SIG-M5 treated with dmso at 0.1 percent for 504 hours (cell line): Measurements from ENCODE around the gene ABCA13.
"Not testable (repeated sequence)": the region's sequence is repeated elsewhere in the genome, so short reads cannot be mapped to it uniquely, and the experiment has no call there.

Experiments used
- DNase-seq: peaks from one replicate; lab custom pipeline; 2025; ENCODE audit not compliant: unreplicated experiment; lab: John Stamatoyannopoulos, UW

ABCA13 gene

DNA sequence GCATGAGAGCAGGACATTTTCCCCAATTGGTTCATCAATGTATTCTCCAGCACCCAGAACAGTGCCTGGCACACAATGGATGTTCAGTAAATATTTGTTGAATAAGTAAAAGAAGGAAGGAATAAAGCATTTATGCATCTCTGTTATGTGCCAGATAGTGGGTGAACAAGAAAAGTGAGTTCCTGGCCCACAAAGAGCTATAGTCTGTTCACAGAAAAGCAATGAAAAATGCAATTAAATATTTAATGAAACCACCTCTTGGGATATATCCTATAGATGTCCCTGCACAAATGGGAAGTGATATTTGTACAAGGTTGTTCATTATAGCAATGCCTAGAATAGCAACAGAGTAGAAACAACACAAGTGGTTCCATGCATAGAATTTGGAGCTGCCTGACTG lies 2.1 kb downstream of the ABCA13 start:
- DNase-seq, result no peak

DNA sequence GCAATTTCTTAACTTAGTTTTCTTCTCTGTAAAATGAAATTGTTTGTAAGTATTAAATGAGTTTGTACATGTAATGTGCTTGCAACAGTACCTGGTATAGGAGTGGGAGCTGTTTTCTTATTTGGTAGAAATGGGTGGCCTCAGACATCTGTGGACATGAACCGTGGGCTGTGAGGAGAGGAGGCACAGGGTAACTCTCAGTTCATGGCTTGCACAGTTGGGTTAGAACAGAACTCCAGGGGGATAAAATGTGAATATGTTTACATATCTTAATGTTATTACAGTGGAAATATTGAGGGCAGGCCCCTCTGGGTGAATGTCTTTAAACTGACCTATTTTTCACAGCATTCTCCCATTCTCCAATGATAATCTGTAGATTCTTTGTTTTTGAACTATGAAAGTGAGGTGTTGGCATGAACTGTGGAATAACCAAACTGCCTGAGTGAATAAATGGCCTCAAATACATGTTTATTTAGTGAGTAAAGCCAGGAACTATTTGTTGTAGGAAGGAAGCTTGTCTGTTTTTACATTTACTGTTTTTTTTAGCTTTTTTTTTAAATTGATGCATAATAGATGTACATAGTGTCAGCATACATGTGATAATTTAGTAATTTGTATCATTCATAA lies 2.6 kb downstream of the ABCA13 start:
- no peak for DNase-seq

DNA sequence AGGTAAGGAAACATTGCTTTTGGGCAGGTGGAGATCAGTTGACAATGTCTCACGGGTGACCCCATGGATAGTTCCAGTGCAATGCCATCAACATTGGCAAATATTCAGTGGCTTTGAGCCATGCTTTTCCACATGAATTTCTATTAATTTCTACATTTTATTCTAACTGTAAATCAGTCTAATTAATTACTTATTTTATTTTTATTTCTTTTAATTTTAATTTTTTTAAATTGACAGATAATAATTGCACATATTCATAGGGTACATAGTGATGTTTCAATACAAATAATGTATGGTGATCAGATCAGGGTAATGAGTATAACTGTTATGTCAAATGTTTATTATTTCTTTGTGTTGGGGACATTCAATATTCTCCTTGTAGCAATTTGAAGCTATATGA lies 3.8 kb downstream of the ABCA13 start:
- DNase-seq, result no peak

DNA sequence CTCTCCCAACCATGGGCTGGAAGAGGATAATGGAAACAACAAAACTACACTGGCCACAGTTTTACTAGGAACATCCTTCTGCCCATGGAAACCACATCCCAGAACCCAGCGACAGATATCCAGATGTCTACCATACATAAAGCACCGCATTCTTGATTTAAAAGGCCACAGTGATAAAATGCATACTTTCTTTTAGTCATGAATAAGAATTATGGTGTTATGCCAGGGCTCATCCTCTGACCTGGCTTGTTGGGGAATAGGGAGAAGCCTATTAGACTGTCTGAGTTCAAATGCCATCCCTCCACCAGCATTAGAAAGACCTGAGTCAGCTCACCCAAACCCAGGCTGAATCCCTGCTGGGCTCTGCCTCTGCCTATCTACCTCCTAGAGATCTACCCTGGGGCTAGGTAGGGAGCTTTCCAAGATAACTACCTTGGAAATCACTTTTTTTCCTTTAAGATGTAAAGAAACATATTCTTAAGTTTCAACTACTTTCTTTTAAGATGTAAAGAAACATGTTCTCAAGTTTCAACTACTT lies 5.2 kb downstream of the ABCA13 start:
- no peak for DNase-seq

DNA sequence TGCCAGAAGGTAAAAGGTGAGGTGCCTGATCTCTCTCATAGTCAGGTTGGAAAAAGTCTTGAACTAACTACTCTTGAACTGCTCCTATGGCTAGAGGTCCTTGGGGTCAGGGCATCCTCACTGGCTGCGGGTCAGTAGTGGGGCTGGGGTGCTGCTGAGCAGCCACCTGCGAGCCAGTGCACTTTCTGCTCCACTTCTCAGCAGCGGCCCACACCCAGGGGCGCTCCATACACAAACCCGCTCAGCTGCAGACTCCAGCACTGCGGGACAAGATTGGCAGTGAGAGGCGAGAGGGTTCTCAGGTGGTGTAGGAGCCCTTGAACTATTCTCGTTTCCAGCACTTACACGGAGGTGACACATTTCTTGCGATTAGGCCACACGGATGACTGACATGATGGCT lies 6.0 kb downstream of the ABCA13 start:
- no peak for DNase-seq

DNA sequence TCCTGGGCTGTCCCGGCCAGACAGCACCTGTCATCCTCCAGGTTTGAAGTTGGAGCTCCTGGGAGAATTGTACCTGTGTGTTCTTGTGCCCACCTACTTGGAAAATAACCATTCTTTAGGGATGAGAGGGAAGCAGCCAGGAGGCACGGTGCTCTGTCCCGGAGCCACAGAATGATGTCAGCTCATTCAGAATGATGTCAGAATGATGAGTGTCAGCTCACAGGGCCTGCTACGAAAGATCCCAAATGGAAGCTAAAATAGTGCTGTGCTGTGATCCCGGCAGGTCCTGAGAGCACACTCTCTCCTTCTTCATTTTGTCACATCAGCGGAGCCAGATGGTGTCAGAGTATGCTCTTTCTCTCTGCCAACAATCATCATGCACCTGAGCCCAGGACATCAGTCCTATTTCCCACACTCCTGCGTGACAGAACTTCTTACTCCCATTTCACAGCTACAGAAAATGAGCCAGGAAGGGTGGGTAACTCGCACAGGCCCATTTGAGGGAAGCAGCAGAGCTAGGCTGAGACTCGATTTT lies 8.3 kb downstream of the ABCA13 start:
- DNase-seq, result no peak

DNA sequence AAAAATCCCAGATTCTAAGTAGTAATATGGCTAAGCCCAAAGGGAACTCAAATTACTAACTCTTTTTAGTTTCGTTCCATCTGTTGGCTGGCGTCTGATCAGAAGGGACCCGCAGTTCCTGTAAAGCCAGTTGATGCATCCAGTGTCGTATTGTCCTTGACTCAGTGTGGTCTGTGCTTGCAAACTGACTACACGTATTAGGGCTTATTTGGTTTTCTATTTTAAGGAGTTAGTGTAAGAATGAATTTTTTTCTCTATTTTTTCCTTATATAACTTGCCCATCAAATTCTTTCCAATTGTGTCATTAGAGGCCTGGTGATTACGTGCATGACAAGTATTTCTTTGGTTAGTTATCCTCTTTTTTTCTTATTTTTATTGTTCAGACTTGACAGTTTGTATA lies 9.7 kb downstream of the ABCA13 start:
- no peak for DNase-seq

DNA sequence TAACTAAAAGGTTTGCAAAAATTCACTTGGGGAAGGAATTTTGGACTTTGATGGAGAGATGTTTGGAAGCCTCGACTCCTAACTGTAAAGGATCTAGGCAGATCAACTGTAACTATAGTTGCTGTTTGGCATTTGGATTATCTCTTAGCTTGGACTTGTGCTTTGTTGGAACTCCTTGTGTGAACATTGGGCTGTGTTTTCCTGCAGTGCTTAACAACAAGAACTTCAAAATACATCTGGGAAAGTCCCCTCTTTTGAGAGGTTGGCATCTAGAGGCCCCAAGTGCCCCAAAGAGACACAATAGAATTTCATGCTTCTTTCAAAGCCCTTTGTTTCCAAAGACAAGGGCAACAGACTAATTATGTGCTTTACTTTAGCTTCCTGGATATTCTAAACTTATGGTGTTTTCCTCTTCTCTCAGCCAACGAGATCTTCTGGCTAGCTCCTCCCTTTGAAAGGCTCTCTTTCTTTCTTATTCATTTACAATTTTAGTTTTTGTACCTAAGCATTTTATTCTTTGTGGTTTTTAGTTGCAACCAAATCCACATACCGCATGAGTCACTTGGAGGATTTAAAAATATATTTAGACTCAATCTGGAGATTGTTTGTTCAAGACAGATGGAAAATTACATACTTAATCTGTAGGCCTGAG lies 11.6 kb downstream of the ABCA13 start:
- no peak for DNase-seq

DNA sequence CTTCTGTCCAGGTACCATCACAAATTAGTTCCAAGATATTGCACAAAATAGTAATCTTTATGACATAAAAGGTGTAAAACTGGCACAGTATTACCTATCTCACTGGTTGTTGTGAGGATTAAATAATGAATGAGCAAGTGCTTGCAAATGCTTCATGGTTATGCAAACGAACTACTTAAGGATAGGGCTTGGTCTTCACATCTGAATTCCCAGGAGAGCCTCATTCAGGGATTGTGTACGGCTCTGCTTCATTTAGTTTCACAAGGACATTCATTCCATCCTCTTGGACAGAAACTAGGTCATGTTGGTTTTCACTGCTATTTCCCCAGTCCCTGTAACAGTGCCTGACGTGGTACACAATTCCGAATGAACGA lies 12.1 kb downstream of the ABCA13 start:
- DNase-seq, result no peak

DNA sequence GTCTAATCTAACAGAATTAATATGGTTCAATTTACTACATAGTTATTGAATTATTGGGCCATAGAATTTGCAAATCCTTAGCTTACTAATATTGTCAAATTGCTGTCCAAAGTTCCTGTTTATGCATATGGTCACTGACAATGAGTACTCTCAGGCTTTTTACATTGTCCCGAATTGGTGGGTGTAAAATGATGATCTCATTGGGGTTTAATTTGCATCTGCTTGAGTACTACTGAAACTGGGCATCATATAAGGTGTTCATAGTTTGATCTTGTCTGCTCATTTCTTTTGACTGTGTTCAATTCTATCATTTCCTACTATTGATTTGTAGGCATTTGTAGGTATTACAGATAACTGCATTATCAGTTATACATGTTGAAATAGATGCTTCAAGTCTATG lies 12.7 kb downstream of the ABCA13 start:
- DNase-seq, result no peak

DNA sequence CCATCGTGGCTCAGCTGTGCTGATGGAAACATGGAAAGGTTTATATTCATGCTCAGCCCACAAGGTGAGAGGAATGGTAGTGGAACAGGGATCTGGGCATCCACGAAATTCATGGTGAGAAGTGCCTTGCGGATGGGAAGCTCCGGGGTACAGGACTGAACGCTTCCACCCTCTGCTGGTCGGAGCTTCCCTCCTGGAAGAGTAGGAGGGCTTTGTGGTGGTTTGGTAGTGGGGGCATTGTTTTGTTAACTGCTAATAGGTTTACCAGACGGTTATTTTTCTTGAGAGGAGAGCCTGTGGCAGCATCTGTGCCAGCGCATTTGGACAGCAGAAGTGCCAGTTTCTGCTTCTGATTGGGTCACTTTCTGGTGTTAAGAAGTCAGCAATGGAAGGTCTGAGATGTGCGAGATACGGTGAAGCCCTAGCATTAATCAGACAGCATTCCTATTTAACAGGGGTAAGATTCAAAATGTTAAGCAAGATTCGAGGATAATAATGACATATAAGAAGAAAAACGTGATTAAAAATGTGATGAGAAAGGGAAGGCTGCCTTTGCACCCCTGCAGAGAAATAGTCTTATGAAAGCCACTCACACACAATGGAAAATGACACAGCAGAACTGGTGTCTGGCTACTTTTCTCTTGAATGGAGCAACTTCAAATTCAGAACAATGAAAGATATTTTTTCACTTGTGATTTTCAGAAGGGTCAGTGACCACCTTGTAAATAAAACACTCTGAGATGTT lies 17.7 kb downstream of the ABCA13 start:
- no peak for DNase-seq

DNA sequence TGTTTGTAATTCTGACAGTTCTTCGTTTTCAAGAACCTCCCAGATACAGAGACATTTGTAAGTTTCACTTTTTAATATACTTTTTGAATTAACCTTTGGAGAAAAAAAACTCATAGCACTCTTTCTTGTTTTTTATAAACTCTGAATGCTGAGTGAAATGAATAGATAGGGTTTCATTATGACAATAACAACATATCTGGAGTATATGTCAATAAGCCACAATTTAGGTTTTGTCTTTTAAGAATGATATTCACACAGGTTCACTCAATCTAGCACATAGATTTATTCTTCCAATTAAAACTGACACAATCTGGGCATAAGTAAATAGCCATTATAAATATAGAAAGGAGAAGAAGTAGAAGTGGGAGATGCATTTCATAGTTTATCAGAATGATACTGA lies 21.7 kb downstream of the ABCA13 start:
- no peak for DNase-seq

DNA sequence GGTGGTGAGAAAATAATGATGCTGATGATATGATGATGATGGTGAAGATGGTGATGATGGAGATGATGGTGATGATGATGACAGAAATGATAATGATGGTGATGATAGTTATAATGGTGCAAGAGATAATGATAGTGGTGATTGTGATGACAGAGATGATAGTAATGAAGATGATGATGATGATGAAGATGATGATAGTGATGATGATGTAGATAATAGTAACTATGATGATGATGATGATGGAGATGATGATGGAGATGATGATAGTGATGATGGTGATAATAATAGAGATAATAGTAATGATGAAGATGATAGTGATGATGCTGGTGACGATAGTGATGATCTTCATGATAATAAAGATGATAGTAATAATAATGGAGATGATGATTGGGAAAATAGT lies 22.2 kb downstream of the ABCA13 start:
- DNase-seq, result no peak

DNA sequence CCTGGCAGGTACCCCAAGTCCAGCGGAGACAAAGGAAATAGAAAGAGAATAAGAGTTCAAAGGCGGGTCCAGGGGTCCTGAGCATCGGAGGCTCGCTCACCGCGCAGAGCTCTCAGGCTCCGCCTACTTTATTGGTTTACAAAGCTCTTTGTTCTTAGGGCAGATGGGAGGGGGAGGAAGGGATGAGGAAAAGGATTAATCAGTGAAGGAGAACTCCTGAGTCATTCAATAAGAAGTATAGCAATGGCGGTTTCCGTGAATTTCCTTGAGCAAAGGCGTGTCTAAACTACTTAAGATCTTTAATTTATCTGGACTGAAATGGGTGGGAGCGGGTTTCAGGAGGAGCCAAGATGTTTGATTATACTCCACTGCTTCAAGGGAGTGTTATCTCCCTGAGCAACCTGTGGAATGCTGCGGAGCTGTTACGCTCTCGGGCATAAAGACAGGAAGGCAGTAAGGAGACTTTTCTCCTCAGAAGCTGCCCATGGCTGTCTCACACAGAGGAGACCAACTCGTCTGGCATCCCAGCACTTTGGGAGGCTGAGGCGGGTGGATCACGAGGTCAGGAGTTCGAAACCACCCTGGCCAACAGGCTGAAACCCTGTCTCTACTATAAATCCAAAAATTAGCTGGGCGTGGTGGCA lies 29.8 kb downstream of the ABCA13 start:
- not testable (repeated sequence) for DNase-seq

DNA sequence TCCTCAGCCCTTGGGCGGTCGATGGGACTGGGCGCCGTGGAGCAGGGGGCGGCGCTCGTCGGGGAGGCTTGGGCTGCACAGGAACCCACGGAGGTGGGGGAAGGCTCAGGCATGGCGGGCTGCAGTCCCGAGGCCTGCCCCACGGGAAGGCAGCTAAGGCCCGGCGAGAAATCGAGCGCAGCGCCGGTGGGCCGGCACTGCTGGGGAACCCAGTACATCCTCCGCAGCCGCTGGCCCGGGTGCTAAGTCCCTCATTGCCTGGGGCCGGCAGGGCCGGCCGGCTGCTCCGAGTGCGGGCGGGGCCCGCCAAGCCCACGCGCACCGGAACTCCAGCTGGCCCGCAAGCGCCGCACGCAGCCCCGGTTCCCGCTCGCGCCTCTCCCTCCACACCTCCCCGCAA lies 31.7 kb downstream of the ABCA13 start:
- not testable (repeated sequence) for DNase-seq

DNA sequence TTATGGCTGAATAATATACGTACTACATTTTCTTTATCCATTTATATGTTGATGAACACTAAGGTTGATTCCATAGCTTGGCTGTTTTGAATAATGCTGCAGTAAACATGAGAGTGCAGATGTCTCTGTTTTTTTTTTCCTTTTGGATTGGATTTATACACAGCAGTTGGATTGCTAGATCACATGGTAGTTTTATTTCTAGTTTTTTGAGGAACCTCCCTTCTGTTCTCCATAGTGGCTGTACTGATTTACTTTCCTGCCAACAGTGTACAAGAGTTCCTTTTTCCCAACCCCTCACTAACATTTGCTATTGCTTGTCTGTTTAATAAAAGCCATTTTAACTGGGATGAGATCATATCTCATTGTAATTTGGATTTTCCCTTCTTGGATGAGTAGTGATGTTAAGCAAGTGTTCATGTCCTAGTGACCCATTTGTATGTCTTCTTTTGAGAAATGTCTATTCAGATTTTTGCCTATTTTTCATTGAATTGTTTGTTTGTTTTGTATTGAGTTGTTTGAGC lies 36.0 kb downstream of the ABCA13 start:
- no peak for DNase-seq

DNA sequence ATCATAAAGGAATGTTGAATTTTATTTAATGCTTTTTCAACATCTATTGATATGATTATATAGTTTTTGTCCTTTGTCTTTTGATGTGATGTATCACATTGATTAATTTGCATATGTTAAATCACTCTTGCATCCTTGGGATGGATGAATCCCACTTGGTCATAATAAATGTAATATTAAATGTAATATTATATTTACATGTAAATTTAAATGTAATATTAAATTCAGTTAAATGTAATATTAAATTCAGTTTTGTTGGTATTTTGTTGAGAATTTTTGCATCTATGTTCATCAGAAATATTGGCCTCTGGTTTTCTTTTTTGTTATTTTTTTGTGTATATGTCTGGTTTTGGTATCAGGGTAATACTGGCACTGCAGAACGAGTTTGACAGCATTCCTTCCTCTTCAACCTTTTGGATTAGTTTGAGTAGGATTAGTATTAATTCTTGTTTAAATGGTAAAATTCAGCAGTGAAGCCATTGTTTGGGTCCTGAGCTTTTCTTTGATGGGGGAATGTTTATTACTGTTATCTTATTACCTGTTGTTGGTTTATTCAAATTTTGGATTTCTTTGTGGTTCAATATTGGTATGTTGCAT lies 37.8 kb downstream of the ABCA13 start:
- no peak for DNase-seq

DNA sequence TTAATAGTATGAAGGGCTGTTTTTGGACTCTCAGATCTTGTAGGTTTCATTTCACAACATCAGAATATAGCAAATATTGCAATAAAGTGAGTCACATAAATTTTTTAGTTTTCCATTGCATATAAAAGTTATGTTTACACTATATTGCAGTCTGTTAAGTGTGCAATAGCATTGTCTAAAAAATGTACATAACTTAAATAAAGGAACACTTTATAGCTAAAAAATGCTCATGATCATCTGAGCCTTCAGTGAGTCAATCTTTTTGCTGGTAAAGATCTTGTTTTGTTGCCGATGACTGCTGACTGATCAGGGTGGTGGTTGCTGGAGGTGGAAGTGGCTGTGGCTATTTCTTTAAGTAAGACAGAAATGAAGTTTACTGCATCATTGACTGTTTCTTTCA lies 42.0 kb downstream of the ABCA13 start:
- DNase-seq, result no peak

DNA sequence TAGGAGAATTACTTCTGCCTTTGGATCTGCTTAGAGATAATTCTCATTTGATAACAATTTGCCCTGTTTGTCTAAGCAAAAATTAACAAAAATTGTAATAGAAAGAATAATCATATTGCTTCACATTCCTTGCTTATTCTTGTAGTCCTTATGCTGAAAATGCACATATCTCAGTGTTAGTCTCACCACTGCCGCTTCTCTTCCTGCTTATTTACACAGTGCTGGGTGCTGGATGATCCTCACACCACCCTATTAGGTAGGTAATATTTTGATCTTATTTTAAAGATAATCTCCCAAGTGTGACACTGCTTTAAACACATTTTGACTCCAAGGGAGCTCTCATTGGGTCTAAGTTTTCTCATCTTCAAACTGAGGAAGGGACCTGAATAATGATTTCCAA lies 46.0 kb downstream of the ABCA13 start:
- no peak for DNase-seq

DNA sequence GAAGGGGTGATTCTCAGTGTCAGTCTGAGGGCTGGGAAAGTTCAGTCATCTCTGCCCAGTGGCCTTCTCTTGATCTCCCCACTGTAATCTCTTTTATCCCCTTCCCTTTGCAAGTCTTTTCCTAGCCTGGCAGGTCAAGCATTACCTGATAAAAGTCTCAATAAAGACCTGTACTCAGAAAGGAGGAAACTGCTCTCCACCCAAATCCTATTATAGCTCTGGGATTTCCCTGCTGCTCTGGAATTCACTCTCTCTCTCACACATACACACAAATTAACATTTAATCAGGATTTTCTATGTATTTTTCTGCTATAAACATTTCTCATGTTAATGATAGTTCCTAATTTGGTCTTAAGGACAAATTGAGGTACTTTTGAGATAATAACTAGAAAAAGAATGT lies 46.5 kb downstream of the ABCA13 start:
- no peak for DNase-seq

DNA sequence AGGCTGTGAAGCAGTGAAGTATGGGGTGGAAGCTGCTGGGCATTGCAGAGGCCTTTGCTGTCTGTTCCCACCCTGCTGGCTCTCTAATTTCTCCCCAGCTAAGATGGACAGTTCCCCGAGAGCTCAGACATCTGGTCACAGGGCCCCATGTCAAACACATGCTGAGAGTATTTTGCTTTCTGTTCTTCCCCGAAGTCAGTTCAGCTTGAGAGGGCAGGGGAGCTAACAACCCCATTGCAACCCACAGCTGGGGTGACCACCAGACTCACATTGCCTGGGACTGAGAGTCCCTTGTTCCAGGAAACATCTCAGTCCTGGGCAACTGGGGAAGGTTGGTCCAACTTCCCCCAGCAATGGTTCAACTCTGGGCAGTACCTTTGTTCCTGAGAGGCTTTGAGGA lies 52.8 kb downstream of the ABCA13 start:
- DNase-seq, result no peak
